Measurements from ENCODE around the gene PDE9A.

- TF ChIP-seq CTCF (conservative IDR thresholded peaks at IDR 0.05; ENCODE audit: low read depth in 2 of 2) (no peak), POLR2AphosphoS5 (IDR thresholded peaks at IDR 0.05; ENCODE audit: low read depth) (no peak), JUNB (IDR thresholded peaks at IDR 0.05; ENCODE audit: unreplicated experiment) (no peak)
Measured at GRCh38 chr21:42624936-42625335, 28.5 kb upstream of the PDE9A start.
